ENCODE results near the gene FBXL4. TPM values are rescaled to one million over a fixed set of nuclear protein-coding genes. Genes with fewer than 3 reads are reported as not detected.

The FBXL4 gene
- polyA plus RNA-seq, 1 donor from 2014 or later: 9.7 TPM

GRCh38 chr6:98824162-98824901 is 123.4 kb downstream of the FBXL4 start:
- peaks cover 67% of the 10 kb centered on the region for H3K27me3 ChIP-seq (ENCODE audit: insufficient read depth, low read depth, low read length)
- TF ChIP-seq SMC3 (conservative IDR thresholded peaks at IDR 0.05; ENCODE audit: poor library complexity) (no peak), MXI1 (conservative IDR thresholded peaks at IDR 0.05; ENCODE audit: poor library complexity, severe bottlenecking) (no peak), POLR2AphosphoS5 (IDR thresholded peaks at IDR 0.05) (peak; percentile 6)
- H3K79me2 ChIP-seq (replicated peaks; ENCODE audit: insufficient read depth, low read length): no peaks in the 10 kb centered on the region
- no peak overlapping the region for H2AFZ ChIP-seq (ENCODE audit: low read depth, low read length)
- H3K4me2 ChIP-seq (ENCODE audit: low read length): peak overlapping the region; percentile 57
- peaks cover 4% of the 10 kb centered on the region for H3F3A ChIP-seq (ENCODE audit: insufficient read depth, low read length, poor library complexity, severe bottlenecking)
- H3K9me3 ChIP-seq (ENCODE audit: low read length): no peaks in the 10 kb centered on the region
- H3K4me3 ChIP-seq (ENCODE audit: low read length): peak overlapping the region; percentile 62
- no peaks in the 10 kb centered on the region for H4K20me1 ChIP-seq (ENCODE audit: insufficient read depth)
- no peak overlapping the region for H3K9ac ChIP-seq (ENCODE audit: low read length)
- H3K9me2 ChIP-seq (ENCODE audit: insufficient read depth, low read length): no peaks in the 10 kb centered on the region
- no peak overlapping the region for H3K27ac ChIP-seq (ENCODE audit: low read length)
- H3K36me3 ChIP-seq (ENCODE audit: insufficient read depth, low read length): no peaks in the 10 kb centered on the region

DNA sequence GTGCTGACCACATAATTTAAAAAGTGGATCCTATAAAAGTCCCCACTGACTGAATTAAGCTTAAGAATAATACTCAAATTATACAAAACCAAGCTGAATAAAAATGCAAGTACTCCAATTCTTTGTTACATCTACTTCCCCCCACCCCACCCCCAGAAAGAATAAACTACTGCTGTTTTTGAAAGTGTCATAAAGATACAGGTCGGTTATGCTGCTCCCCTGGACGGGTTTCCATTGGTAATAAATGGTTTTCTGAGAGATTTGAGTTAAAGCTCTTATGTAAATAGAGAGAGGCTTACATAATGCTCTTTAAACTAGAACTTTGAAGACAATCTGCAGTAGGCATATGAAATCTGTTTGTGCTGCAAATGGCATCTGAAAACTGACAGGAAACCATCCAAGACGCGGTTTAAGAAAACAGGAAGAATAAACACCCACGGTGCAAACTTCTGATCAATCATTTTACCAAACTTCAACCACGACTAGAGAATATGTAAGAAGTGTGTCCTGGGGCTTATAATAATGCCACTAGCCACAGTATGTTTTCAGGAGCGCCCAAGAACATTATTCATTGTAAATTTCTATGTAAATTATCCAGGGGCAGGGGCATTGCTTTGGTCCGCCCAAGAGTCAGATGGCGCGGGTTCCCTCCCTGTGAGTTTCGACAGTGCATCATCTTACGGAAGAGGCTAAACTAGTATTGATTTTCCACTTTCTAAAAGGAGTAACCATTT is 124.2 kb downstream of the FBXL4 start:
- no peaks in the 10 kb centered on the region for H3K36me3 ChIP-seq (ENCODE audit: insufficient read depth, low read length)
- TF ChIP-seq, protein P1, sequence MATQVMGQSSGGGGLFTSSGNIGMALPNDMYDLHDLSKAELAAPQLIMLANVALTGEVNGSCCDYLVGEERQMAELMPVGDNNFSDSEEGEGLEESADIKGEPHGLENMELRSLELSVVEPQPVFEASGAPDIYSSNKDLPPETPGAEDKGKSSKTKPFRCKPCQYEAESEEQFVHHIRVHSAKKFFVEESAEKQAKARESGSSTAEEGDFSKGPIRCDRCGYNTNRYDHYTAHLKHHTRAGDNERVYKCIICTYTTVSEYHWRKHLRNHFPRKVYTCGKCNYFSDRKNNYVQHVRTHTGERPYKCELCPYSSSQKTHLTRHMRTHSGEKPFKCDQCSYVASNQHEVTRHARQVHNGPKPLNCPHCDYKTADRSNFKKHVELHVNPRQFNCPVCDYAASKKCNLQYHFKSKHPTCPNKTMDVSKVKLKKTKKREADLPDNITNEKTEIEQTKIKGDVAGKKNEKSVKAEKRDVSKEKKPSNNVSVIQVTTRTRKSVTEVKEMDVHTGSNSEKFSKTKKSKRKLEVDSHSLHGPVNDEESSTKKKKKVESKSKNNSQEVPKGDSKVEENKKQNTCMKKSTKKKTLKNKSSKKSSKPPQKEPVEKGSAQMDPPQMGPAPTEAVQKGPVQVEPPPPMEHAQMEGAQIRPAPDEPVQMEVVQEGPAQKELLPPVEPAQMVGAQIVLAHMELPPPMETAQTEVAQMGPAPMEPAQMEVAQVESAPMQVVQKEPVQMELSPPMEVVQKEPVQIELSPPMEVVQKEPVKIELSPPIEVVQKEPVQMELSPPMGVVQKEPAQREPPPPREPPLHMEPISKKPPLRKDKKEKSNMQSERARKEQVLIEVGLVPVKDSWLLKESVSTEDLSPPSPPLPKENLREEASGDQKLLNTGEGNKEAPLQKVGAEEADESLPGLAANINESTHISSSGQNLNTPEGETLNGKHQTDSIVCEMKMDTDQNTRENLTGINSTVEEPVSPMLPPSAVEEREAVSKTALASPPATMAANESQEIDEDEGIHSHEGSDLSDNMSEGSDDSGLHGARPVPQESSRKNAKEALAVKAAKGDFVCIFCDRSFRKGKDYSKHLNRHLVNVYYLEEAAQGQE (IDR thresholded peaks at IDR 0.05; ENCODE audit: borderline replicate concordance): no peak
- TF ChIP-seq, protein P2, sequence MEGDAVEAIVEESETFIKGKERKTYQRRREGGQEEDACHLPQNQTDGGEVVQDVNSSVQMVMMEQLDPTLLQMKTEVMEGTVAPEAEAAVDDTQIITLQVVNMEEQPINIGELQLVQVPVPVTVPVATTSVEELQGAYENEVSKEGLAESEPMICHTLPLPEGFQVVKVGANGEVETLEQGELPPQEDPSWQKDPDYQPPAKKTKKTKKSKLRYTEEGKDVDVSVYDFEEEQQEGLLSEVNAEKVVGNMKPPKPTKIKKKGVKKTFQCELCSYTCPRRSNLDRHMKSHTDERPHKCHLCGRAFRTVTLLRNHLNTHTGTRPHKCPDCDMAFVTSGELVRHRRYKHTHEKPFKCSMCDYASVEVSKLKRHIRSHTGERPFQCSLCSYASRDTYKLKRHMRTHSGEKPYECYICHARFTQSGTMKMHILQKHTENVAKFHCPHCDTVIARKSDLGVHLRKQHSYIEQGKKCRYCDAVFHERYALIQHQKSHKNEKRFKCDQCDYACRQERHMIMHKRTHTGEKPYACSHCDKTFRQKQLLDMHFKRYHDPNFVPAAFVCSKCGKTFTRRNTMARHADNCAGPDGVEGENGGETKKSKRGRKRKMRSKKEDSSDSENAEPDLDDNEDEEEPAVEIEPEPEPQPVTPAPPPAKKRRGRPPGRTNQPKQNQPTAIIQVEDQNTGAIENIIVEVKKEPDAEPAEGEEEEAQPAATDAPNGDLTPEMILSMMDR (IDR thresholded peaks at IDR 0.05; ENCODE audit: poor library complexity, severe bottlenecking): no peak
- peak; percentile 7 for TF ChIP-seq POLR2AphosphoS5 (IDR thresholded peaks at IDR 0.05)
- TF ChIP-seq EP300 (conservative IDR thresholded peaks at IDR 0.05; ENCODE audit: poor library complexity, severe bottlenecking): no peak
- TF ChIP-seq SMC3 (conservative IDR thresholded peaks at IDR 0.05; ENCODE audit: poor library complexity): no peak
- TF ChIP-seq MXI1 (conservative IDR thresholded peaks at IDR 0.05; ENCODE audit: poor library complexity, severe bottlenecking): no peak
- H4K20me1 ChIP-seq (ENCODE audit: insufficient read depth): no peaks in the 10 kb centered on the region
- peaks cover 62% of the 10 kb centered on the region for H3K27me3 ChIP-seq (ENCODE audit: insufficient read depth, low read depth, low read length)
- H3K79me2 ChIP-seq (replicated peaks; ENCODE audit: insufficient read depth, low read length): no peaks in the 10 kb centered on the region
- H2AFZ ChIP-seq (ENCODE audit: low read depth, low read length): no peak overlapping the region
- no peak overlapping the region for H3K9ac ChIP-seq (ENCODE audit: low read length)
- peaks cover 4% of the 10 kb centered on the region for H3F3A ChIP-seq (ENCODE audit: insufficient read depth, low read length, poor library complexity, severe bottlenecking)
- peak overlapping the region; percentile 62 for H3K4me3 ChIP-seq (ENCODE audit: low read length)
- H3K27ac ChIP-seq (ENCODE audit: low read length): no peak overlapping the region
- H3K9me2 ChIP-seq (ENCODE audit: insufficient read depth, low read length): no peaks in the 10 kb centered on the region
- H3K4me2 ChIP-seq (ENCODE audit: low read length): no peak overlapping the region
- H3K9me3 ChIP-seq (ENCODE audit: low read length): no peaks in the 10 kb centered on the region
